WTC11 (cell line): Measurements from ENCODE around the gene VARS1. TPM values are rescaled to one million over a fixed set of nuclear protein-coding genes. Genes with fewer than 3 reads are reported as not detected.

Experiments used
- ATAC-seq: fragments of 200-7000 bp; cut with Tn5 transposase; 2 replicates; pipeline ENCODE4 v1.10.0; 2021; ENCODE audit warnings: mild to moderate bottlenecking, moderate library complexity
- CTCF ChIA-PET: fragments of 300-600 bp; sonication (Branson Sonifier 250); formaldehyde crosslinking; loops from one replicate; lab custom pipeline; 2021; ENCODE audit warnings: antibody characterized with exemption; lab: Charles Lee
- POLR2A ChIA-PET: fragments of 350-600 bp; sonication (Branson Sonifier 250); formaldehyde crosslinking; loops from one replicate; lab custom pipeline; 2021; ENCODE audit warnings: antibody characterized with exemption; lab: Charles Lee
- DNase-seq: peaks from one replicate; pipeline ENCODE4 v3.0.0; 2021; ENCODE audit warnings: low spot score
- H3K27ac Mint-ChIP-seq: 2 replicates; pipeline ENCODE4 v1.8.0; 2021; ENCODE audit warnings: mixed read lengths
- H3K27me3 Mint-ChIP-seq: 2 replicates; pipeline ENCODE4 v1.8.0; 2021; ENCODE audit warnings: low read depth, mild to moderate bottlenecking, moderate library complexity, mixed read lengths
- H3K36me3 Mint-ChIP-seq: 2 replicates; pipeline ENCODE4 v1.8.0; 2021; ENCODE audit warnings: mixed read lengths
- H3K4me1 Mint-ChIP-seq: 2 replicates; pipeline ENCODE4 v1.8.0; 2022; ENCODE audit warnings: mixed read lengths
- H3K4me3 Mint-ChIP-seq: 2 replicates; pipeline ENCODE4 v1.8.0; 2021; ENCODE audit warnings: mild to moderate bottlenecking, moderate library complexity, mixed read lengths
- H3K9me3 Mint-ChIP-seq: 2 replicates; pipeline ENCODE4 v1.8.0; 2021; ENCODE audit warnings: mixed read lengths
- ATF2 ChIP-seq: sonication (generic); formaldehyde crosslinking; IDR thresholded peaks from 2 replicates; pipeline ENCODE4 v1.8.1; 2022; ENCODE audit warnings: low read depth, missing genetic modification reagents, borderline replicate concordance
- CREM ChIP-seq: sonication (generic); formaldehyde crosslinking; IDR thresholded peaks from 2 replicates; pipeline ENCODE4 v1.8.1; 2022; ENCODE audit warnings: mild to moderate bottlenecking, missing genetic modification reagents, moderate library complexity
- E2F4 ChIP-seq: sonication (generic); formaldehyde crosslinking; IDR thresholded peaks from 2 replicates; pipeline ENCODE4 v1.8.1; 2022; ENCODE audit warnings: low read depth, mild to moderate bottlenecking, moderate library complexity, missing genetic modification reagents, borderline replicate concordance
- ELF4 ChIP-seq: sonication (generic); formaldehyde crosslinking; IDR thresholded peaks from 2 replicates; pipeline ENCODE4 v1.8.1; 2022; ENCODE audit warnings: low read depth, mild to moderate bottlenecking, moderate library complexity, missing genetic modification reagents
- ERG ChIP-seq: fragments of 250-450 bp; sonication (Bioruptor Pico); IDR thresholded peaks from 2 replicates; pipeline ENCODE4 v1.8.0; 2021; ENCODE audit warnings: mild to moderate bottlenecking
- FOXJ3 ChIP-seq: sonication (generic); formaldehyde crosslinking; IDR thresholded peaks from 2 replicates; pipeline ENCODE4 v1.9.0; 2021; ENCODE audit warnings: missing genetic modification reagents, mild to moderate bottlenecking, borderline replicate concordance
- MXD4 ChIP-seq: fragments of 250-450 bp; sonication (Bioruptor Pico); IDR thresholded peaks from 2 replicates; pipeline ENCODE4 v1.8.0; 2021; ENCODE audit warnings: mild to moderate bottlenecking, moderate library complexity, borderline replicate concordance
- MYBL2 ChIP-seq: sonication (generic); formaldehyde crosslinking; IDR thresholded peaks from 2 replicates; pipeline ENCODE4 v1.8.1; 2023; ENCODE audit warnings: mild to moderate bottlenecking, moderate library complexity, missing genetic modification reagents
- NFATC4 ChIP-seq: fragments of 250-450 bp; sonication (Bioruptor Pico); IDR thresholded peaks from 2 replicates; pipeline ENCODE4 v1.9.0; 2021; ENCODE audit warnings: mild to moderate bottlenecking
- NFE2L1 ChIP-seq: sonication (generic); formaldehyde crosslinking; IDR thresholded peaks from 2 replicates; pipeline ENCODE4 v1.8.1; 2023; ENCODE audit warnings: missing genetic modification reagents
- PRDM15 ChIP-seq: sonication (generic); formaldehyde crosslinking; IDR thresholded peaks from 2 replicates; pipeline ENCODE4 v1.8.0; 2022; ENCODE audit warnings: missing genetic modification reagents
- PRRX2 ChIP-seq: fragments of 250-450 bp; sonication (Bioruptor Pico); IDR thresholded peaks from 2 replicates; pipeline ENCODE4 v1.8.0; 2021; ENCODE audit warnings: mild to moderate bottlenecking
- RORB ChIP-seq: fragments of 250-450 bp; sonication (Bioruptor Pico); IDR thresholded peaks from 2 replicates; pipeline ENCODE4 v1.9.0; 2021; ENCODE audit warnings: mild to moderate bottlenecking
- SMAD4 ChIP-seq: sonication (generic); formaldehyde crosslinking; IDR thresholded peaks from 2 replicates; pipeline ENCODE4 v1.8.0; 2022; ENCODE audit warnings: mild to moderate bottlenecking, missing genetic modification reagents
- SOX15 ChIP-seq: fragments of 250-450 bp; sonication (Bioruptor Pico); IDR thresholded peaks from 2 replicates; pipeline ENCODE4 v1.9.0; 2021; ENCODE audit warnings: mild to moderate bottlenecking
- TEAD1 ChIP-seq: sonication (generic); formaldehyde crosslinking; IDR thresholded peaks from 2 replicates; pipeline ENCODE4 v1.8.0; 2022; ENCODE audit warnings: mild to moderate bottlenecking, missing genetic modification reagents
- ZNF263 ChIP-seq: sonication (generic); formaldehyde crosslinking; IDR thresholded peaks from 2 replicates; pipeline ENCODE4 v1.8.1; 2022; ENCODE audit warnings: low read depth, mild to moderate bottlenecking, moderate library complexity, missing genetic modification reagents
- ZNF281 ChIP-seq: sonication (generic); formaldehyde crosslinking; IDR thresholded peaks from 2 replicates; pipeline ENCODE4 v1.8.0; 2023; ENCODE audit warnings: mild to moderate bottlenecking, missing genetic modification reagents
- ZNF317 ChIP-seq: sonication (generic); formaldehyde crosslinking; IDR thresholded peaks from 2 replicates; pipeline ENCODE4 v1.8.1; 2023; ENCODE audit warnings: low read depth, mild to moderate bottlenecking, moderate library complexity, missing genetic modification reagents, borderline replicate concordance
- ZNF423 ChIP-seq: fragments of 250-450 bp; sonication (Bioruptor Pico); IDR thresholded peaks from 2 replicates; pipeline ENCODE4 v2.1.2; 2022; ENCODE audit warnings: mild to moderate bottlenecking, moderate library complexity
- ZSCAN18 ChIP-seq: fragments of 250-450 bp; sonication (Bioruptor Pico); IDR thresholded peaks from 2 replicates; pipeline ENCODE4 v2.1.2; 2022; ENCODE audit warnings: mild to moderate bottlenecking, moderate library complexity
- total RNA-seq: library from RNA; stranded (reverse); gene quantifications from 3 replicates; pipeline ENCODE4 v1.2.3, GENCODE V29; 2021

Gene VARS1
- total RNA-seq, 1 experiment from 2014 or later, result 177 TPM

- TF ChIP-seq PRDM15 (CRISPR knock-in tag) (no peak), NFE2L1 (CRISPR knock-in tag) (no peak)
Observed at GRCh38 chr6:31765559-31765909, 30.0 kb downstream of the VARS1 start (continued).

GRCh38 chr6:31764198-31764597 lies 31.4 kb downstream of the VARS1 start:
- H3K4me3 Mint-ChIP-seq, result no peak overlapping the region
- no peak overlapping the region for H3K27ac Mint-ChIP-seq
- no peaks in the 10 kb centered on the region for H3K9me3 Mint-ChIP-seq
- TF ChIP-seq ZNF317 (CRISPR knock-in tag), result no peak
- TF ChIP-seq FOXJ3 (CRISPR knock-in tag), result no peak
- TF ChIP-seq ELF4 (CRISPR knock-in tag), result no peak
- TF ChIP-seq SOX15, result no peak
- TF ChIP-seq PRRX2, result no peak
- TF ChIP-seq NFATC4 (CRISPR knock-in tag), result no peak
- TF ChIP-seq E2F4 (CRISPR knock-in tag), result no peak
- no peak for TF ChIP-seq CREM (CRISPR knock-in tag)
- no peak for TF ChIP-seq SMAD4
- H3K4me1 Mint-ChIP-seq, result peaks cover 23% of the 10 kb centered on the region
- ATAC-seq (no peak), DNase-seq (no peak)
- POLR2A ChIA-PET, result interaction anchor here (0.5 kb wide), 1 partner anchor 83 kb away, joined by 3 read pairs; the partner anchor contains the start of gene LY6G5C
- CTCF ChIA-PET, result interaction anchor here (0.8 to 1.3 kb wide), 3 partner anchors 9 to 75 kb away, joined by 3 to 6 read pairs (median 5); no protein-coding TSS in a partner anchor
- H3K36me3 Mint-ChIP-seq, result peaks cover 22% of the 10 kb centered on the region
- no peaks in the 10 kb centered on the region; the same call in 1 of the 2 replicates for H3K27me3 Mint-ChIP-seq

GRCh38 chr6:31763619-31763940 lies 32.0 kb downstream of the VARS1 start:
- CTCF ChIA-PET, result interaction anchor here (0.8 to 1.3 kb wide), 3 partner anchors 10 to 74 kb away, joined by 3 to 6 read pairs (median 5); no protein-coding TSS in a partner anchor
- H3K4me1 Mint-ChIP-seq, result peaks cover 23% of the 10 kb centered on the region
- peaks cover 22% of the 10 kb centered on the region for H3K36me3 Mint-ChIP-seq
- POLR2A ChIA-PET, result interaction anchor here (0.5 to 0.8 kb wide), 2 partner anchors 11 to 82 kb away, joined by 3 read pairs; partner anchors contain the start of gene LY6G5C
- H3K27ac Mint-ChIP-seq, result 0 out of 2 replicates have a peak overlapping the region, but pooled peaks have one; percentile 7
- no peak overlapping the region for H3K4me3 Mint-ChIP-seq
- DNase-seq (peak; percentile 33), ATAC-seq (peak; percentile 41)
- H3K27me3 Mint-ChIP-seq, result no peaks in the 10 kb centered on the region; the same call in 1 of the 2 replicates
- H3K9me3 Mint-ChIP-seq, result no peaks in the 10 kb centered on the region
- TF ChIP-seq MXD4 (CRISPR knock-in tag) (no peak), TEAD1 (CRISPR knock-in tag) (no peak), ZNF281 (CRISPR knock-in tag) (no peak), MYBL2 (CRISPR knock-in tag) (no peak), ATF2 (CRISPR knock-in tag) (no peak), ZNF263 (no peak), RORB (CRISPR knock-in tag) (no peak), ZSCAN18 (CRISPR knock-in tag) (no peak), NFE2L1 (CRISPR knock-in tag) (no peak), ERG (CRISPR knock-in tag) (no peak), E2F4 (CRISPR knock-in tag) (no peak), ZNF423 (CRISPR knock-in tag) (no peak)
